GM12878 (cell line): ENCODE results near the gene ARAP2. TPM values are rescaled to one million over a fixed set of nuclear protein-coding genes. Genes with fewer than 3 reads are reported as not detected.

ENCODE experiments used
- ATAC-seq: fragments of 200-7000 bp; cut with Tn5 transposase; 3 replicates; pipeline ENCODE4 v1.9.1; 2020; ENCODE audit warnings: mild to moderate bottlenecking, moderate library complexity
- BruUV-seq: library from RNA; stranded (reverse); fragments of 400-500 nt; replicated peaks from 2 replicates; lab custom pipeline; 2021; lab: Mats Ljungman, UMichigan
- CTCF ChIA-PET: fragments of 300-600 bp; sonication (Branson Sonifier 250); formaldehyde crosslinking; extraction: SDS; loops from one replicate; lab custom pipeline; 2021; ENCODE audit warnings: inconsistent platforms; lab: Yijun Ruan, JAX
- POLR2A ChIA-PET: fragments of 350-600 bp; formaldehyde crosslinking; extraction: SDS; loops from one replicate; lab custom pipeline; 2021; ENCODE audit warnings: inconsistent platforms; lab: Charles Lee
- RAD21 ChIA-PET: fragments of 300-600 bp; sonication (Branson Sonifier 250); formaldehyde crosslinking; loops from one replicate; lab custom pipeline; 2023; ENCODE audit warnings: antibody characterized with exemption; ENCODE audit not compliant: unreplicated experiment; lab: Charles Lee
- SMC1A ChIA-PET: fragments of 300-600 bp; sonication (Branson Sonifier 250); formaldehyde crosslinking; loops from one replicate; lab custom pipeline; 2023; ENCODE audit not compliant: unreplicated experiment, uncharacterized antibody; lab: Charles Lee
- DNase-seq: peaks from one replicate; pipeline ENCODE4 v3.0.0-alpha.2; 2011; ENCODE audit warnings: low read depth, low spot score
- FAIRE-seq: peaks from 3 replicates; lab custom pipeline; 2011; peaks lifted over from hg19 to GRCh38; lab: Jason Lieb, UNC
- H2AFZ ChIP-seq: 2 replicates; pipeline ENCODE4 v1.6.0; 2011; ENCODE audit warnings: low read depth, low read length, control low read depth; ENCODE audit not compliant: control insufficient read depth
- H3K27ac ChIP-seq: 2 replicates; pipeline ENCODE4 v1.5.1; 2011; ENCODE audit warnings: control low read depth; ENCODE audit not compliant: control insufficient read depth, insufficient read depth
- H3K27me3 ChIP-seq, 2 experiments: replicated peaks in 1 of 2; 2 replicates each; pipeline versions ENCODE4 v1.6.0 to v1.6.1; 2011; ENCODE audit warnings: low read length in 1 of 2; ENCODE audit not compliant: control insufficient read depth in 2 of 2, insufficient read depth in 2 of 2
- H3K36me3 ChIP-seq, 2 experiments: 2 replicates each; pipeline ENCODE4 v1.5.1; 2011; ENCODE audit warnings: low read length in 1 of 2; ENCODE audit not compliant: control insufficient read depth in 2 of 2, insufficient read depth in 2 of 2
- H3K4me1 ChIP-seq: 2 replicates; pipeline ENCODE4 v1.6.1; 2011; ENCODE audit warnings: mild to moderate bottlenecking, low read length, moderate library complexity, mixed read lengths; ENCODE audit not compliant: control insufficient read depth, insufficient read depth
- H3K4me2 ChIP-seq: 2 replicates; pipeline ENCODE4 v1.6.0; 2011; ENCODE audit warnings: control low read depth; ENCODE audit not compliant: control insufficient read depth, insufficient read depth
- H3K4me3 ChIP-seq: fragments of 200-600 bp; sonication (generic); 2 replicates; pipeline ENCODE4 v1.5.1; 2016
- H3K79me2 ChIP-seq: 2 replicates; pipeline ENCODE4 v1.6.0; 2011; ENCODE audit warnings: low read length; ENCODE audit not compliant: control insufficient read depth, insufficient read depth
- H3K9ac ChIP-seq: 2 replicates; pipeline ENCODE4 v1.8.0; 2011; ENCODE audit warnings: low read length, control low read depth, mixed read lengths; ENCODE audit not compliant: control insufficient read depth, insufficient read depth
- H3K9me3 ChIP-seq: replicated peaks from 3 replicates; pipeline ENCODE4 v1.5.1; 2011; ENCODE audit warnings: mild to moderate bottlenecking, low read length; ENCODE audit not compliant: control insufficient read depth, insufficient read depth
- H4K20me1 ChIP-seq: 2 replicates; pipeline ENCODE4 v1.6.0; 2011; ENCODE audit not compliant: control insufficient read depth, insufficient read depth
- ESRRA ChIP-seq: IDR thresholded peaks from 2 replicates; pipeline ENCODE4 v1.6.1; 2012; ENCODE audit warnings: mild to moderate bottlenecking, low read length, improper control_type of control experiment
- ETV6 ChIP-seq, 2 experiments: fragments of 450-650 bp in 1 of 2; IDR thresholded peaks in 1 of 2; conservative IDR thresholded peaks in 1 of 2; 2 replicates each; pipeline ENCODE4 v1.6.1; 2014; ENCODE audit warnings: antibody characterized with exemption in 1 of 2, borderline replicate concordance in 1 of 2, low read depth in 1 of 2, mild to moderate bottlenecking in 1 of 2, moderate library complexity in 1 of 2
- JUND ChIP-seq: IDR thresholded peaks from 2 replicates; pipeline ENCODE4 v1.6.1; 2012; ENCODE audit warnings: low read depth, mild to moderate bottlenecking, low read length, improper control_type of control experiment, moderate library complexity
- NFYA ChIP-seq: IDR thresholded peaks from 2 replicates; pipeline ENCODE4 v1.6.1; 2011; ENCODE audit warnings: low read depth, mild to moderate bottlenecking, low read length, improper control_type of control experiment, borderline replicate concordance
- PML ChIP-seq: IDR thresholded peaks from 2 replicates; pipeline ENCODE4 v1.6.1; 2012; ENCODE audit warnings: low read length, inconsistent platforms
- REST ChIP-seq: IDR thresholded peaks from 2 replicates; pipeline ENCODE4 v1.6.1; 2012; ENCODE audit warnings: mild to moderate bottlenecking, low read depth, low read length
- SUZ12 ChIP-seq: fragments of 200-600 bp; sonication (generic); IDR thresholded peaks from one replicate; pipeline ENCODE4 v1.6.1; 2018; ENCODE audit warnings: antibody characterized with exemption, mild to moderate bottlenecking; ENCODE audit not compliant: unreplicated experiment
- TARDBP ChIP-seq: IDR thresholded peaks from 2 replicates; pipeline ENCODE4 v1.6.1; 2016; ENCODE audit warnings: borderline replicate concordance
- YBX1 ChIP-seq: fragments of 450-650 bp; IDR thresholded peaks from 2 replicates; pipeline ENCODE4 v1.6.1; 2016; ENCODE audit warnings: antibody characterized with exemption
- YY1 ChIP-seq: IDR thresholded peaks from 2 replicates; pipeline ENCODE4 v1.6.1; 2011; ENCODE audit warnings: low read depth, mild to moderate bottlenecking, low read length
- in situ Hi-C: fragments of 300-500 bp; cut with MboI; formaldehyde crosslinking; loops from 9 replicates; pipeline ENCODE4 v1.14.3; 2018; ENCODE audit warnings: mixed read lengths
- intact Hi-C: fragments of 100-400 bp; cut with micrococcal nuclease; formaldehyde crosslinking; loops from one replicate; pipeline ENCODE4 v1.14.2; 2022; ENCODE audit not compliant: unreplicated experiment
- polyA plus RNA-seq, 11 experiments: library from polyadenylated mRNA; depleted of rRNA in 4 of 11; unstranded in 6 of 11; stranded (reverse) in 5 of 11; fragments of >200 nt; fragmentation: Nextera tagmentation in 4 of 11; fragmentation: Illumina TruSeq in 1 of 11; extraction: Ambion mirVana in 4 of 11; extraction: Trizol in 1 of 11; gene quantifications; 1 replicate in 1 of 11; 2 replicates in 10 of 11; pipeline versions ENCODE4 v1.2.1 to v1.2.3, GENCODE V29; 2011 to 2016; ENCODE audit warnings: inconsistent platforms in 2 of 11, missing spikeins in 2 of 11, low read depth in 1 of 11
- total RNA-seq, 4 experiments: library from RNA; depleted of rRNA in 3 of 4; stranded (reverse); fragments of >200 nt in 3 of 4; fragmentation: Illumina TruSeq in 1 of 4; extraction: Trizol in 1 of 4; gene quantifications; 2 replicates each; pipeline versions ENCODE4 v1.2.1 to v1.2.3, GENCODE V29; 2013 to 2021
- TF ChIP-seq, protein P1 (sequence below): fragments of 450-650 bp; formaldehyde crosslinking; IDR thresholded peaks from 2 replicates; pipeline ENCODE4 v1.4.0; 2020; ENCODE audit warnings: mild to moderate bottlenecking, moderate library complexity
- TF ChIP-seq, protein P2 (sequence below): fragments of 450-650 bp; IDR thresholded peaks from 2 replicates; pipeline ENCODE4 v1.6.1; 2017; ENCODE audit warnings: mild to moderate bottlenecking, low read depth, inconsistent platforms; ENCODE audit not compliant: poor library complexity, severe bottlenecking

Gene ARAP2
- total and polyA plus RNA-seq, 10 of the 15 experiments (the other 5 are each of a cell fraction or from before 2014, with no cell fraction given) = 5.4 to 36.1 (median 12.2) TPM

DNA sequence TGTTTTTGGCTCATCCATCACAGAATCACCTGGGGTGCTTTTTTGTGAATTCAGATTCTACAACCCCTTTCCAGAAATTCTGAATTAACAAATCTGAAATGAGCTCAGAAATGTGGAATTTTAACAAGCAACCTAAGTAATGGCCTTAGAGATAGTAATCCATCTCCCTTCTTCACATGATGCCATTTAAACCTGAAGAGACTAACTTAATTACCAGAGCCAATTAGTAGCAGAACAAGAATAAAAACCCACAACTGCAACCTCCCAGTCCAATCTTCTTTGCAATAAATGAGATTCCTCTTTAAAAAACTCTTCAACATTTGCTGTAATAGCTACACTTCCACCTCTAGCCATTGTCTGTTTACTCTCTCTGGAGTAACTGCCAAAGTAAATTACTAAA lies 69.7 kb downstream of the ARAP2 start:
- H2AFZ ChIP-seq = no peak overlapping the region
- in situ Hi-C loops (no loop called here), intact Hi-C loops (no loop called here)
- H3K36me3 ChIP-seq = no peaks in the 10 kb centered on the region; a peak in 1 of 4 replicates
- H3K9me3 ChIP-seq = no peaks in the 10 kb centered on the region
- no peaks in the 10 kb centered on the region for H3K4me1 ChIP-seq
- no peak overlapping the region for H3K4me3 ChIP-seq
- H4K20me1 ChIP-seq = no peaks in the 10 kb centered on the region
- no peaks in the 10 kb centered on the region for H3K27me3 ChIP-seq
- no TSS peak for BruUV-seq
- ChIA-PET CTCF (interaction anchor here (1.0 to 1.1 kb wide), 2 partner anchors 179 to 224 kb away, joined by 3 to 4 read pairs; no protein-coding TSS in a partner anchor), SMC1A (interaction anchor here (0.8 to 1.5 kb wide), 4 partner anchors 10 to 225 kb away, joined by 3 to 4 read pairs (median 4); no protein-coding TSS in a partner anchor), POLR2A (no interaction called here), RAD21 (interaction anchor here (2.1 kb wide), 1 partner anchor 225 kb away, joined by 6 read pairs; no protein-coding TSS in a partner anchor)
- H3K27ac ChIP-seq = no peak overlapping the region
- H3K79me2 ChIP-seq = no peaks in the 10 kb centered on the region
- H3K4me2 ChIP-seq = no peak overlapping the region
- DNase-seq = no peak
- no peak for ATAC-seq
- H3K9ac ChIP-seq = no peak overlapping the region
- no peak for FAIRE-seq
- TF ChIP-seq PML (no peak), JUND (no peak), NFYA (no peak), SUZ12 (no peak), YBX1 (no peak), YY1 (no peak), REST (no peak), ETV6 (conservative IDR thresholded peaks at IDR 0.05 in 1 of 2, IDR thresholded peaks at IDR 0.05 in 1 of 2; ENCODE audit: borderline replicate concordance in 1 of 2, low read depth in 1 of 2) (no peak), ESRRA (no peak), TARDBP (no peak)
- TF ChIP-seq, protein P1, sequence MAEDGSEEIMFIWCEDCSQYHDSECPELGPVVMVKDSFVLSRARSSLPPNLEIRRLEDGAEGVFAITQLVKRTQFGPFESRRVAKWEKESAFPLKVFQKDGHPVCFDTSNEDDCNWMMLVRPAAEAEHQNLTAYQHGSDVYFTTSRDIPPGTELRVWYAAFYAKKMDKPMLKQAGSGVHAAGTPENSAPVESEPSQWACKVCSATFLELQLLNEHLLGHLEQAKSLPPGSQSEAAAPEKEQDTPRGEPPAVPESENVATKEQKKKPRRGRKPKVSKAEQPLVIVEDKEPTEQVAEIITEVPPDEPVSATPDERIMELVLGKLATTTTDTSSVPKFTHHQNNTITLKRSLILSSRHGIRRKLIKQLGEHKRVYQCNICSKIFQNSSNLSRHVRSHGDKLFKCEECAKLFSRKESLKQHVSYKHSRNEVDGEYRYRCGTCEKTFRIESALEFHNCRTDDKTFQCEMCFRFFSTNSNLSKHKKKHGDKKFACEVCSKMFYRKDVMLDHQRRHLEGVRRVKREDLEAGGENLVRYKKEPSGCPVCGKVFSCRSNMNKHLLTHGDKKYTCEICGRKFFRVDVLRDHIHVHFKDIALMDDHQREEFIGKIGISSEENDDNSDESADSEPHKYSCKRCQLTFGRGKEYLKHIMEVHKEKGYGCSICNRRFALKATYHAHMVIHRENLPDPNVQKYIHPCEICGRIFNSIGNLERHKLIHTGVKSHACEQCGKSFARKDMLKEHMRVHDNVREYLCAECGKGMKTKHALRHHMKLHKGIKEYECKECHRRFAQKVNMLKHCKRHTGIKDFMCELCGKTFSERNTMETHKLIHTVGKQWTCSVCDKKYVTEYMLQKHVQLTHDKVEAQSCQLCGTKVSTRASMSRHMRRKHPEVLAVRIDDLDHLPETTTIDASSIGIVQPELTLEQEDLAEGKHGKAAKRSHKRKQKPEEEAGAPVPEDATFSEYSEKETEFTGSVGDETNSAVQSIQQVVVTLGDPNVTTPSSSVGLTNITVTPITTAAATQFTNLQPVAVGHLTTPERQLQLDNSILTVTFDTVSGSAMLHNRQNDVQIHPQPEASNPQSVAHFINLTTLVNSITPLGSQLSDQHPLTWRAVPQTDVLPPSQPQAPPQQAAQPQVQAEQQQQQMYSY (CRISPR knock-in tag) = no peak
- TF ChIP-seq, protein P2, sequence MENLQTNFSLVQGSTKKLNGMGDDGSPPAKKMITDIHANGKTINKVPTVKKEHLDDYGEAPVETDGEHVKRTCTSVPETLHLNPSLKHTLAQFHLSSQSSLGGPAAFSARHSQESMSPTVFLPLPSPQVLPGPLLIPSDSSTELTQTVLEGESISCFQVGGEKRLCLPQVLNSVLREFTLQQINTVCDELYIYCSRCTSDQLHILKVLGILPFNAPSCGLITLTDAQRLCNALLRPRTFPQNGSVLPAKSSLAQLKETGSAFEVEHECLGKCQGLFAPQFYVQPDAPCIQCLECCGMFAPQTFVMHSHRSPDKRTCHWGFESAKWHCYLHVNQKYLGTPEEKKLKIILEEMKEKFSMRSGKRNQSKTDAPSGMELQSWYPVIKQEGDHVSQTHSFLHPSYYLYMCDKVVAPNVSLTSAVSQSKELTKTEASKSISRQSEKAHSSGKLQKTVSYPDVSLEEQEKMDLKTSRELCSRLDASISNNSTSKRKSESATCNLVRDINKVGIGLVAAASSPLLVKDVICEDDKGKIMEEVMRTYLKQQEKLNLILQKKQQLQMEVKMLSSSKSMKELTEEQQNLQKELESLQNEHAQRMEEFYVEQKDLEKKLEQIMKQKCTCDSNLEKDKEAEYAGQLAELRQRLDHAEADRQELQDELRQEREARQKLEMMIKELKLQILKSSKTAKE = no peak
